Chondrocyte (in vitro differentiated cells): ENCODE measurements around the gene LBH. TPM values are rescaled to one million over a fixed set of nuclear protein-coding genes. Genes with fewer than 3 reads are reported as not detected.
A peak's percentile ranks its signal among the peaks of the same experiment; 100 is the strongest.

Experiments
- DNase-seq: peaks from one replicate; pipeline ENCODE4 v3.0.0; 2021; ENCODE audit warnings: mixed read lengths, low spot score
- H3K27ac Mint-ChIP-seq: one replicate; pipeline ENCODE4 v1.8.0; 2021; ENCODE audit warnings: mild to moderate bottlenecking, moderate library complexity, mixed read lengths; ENCODE audit not compliant: unreplicated experiment
- H3K27me3 Mint-ChIP-seq: 2 replicates; pipeline ENCODE4 v1.8.0; 2021; ENCODE audit warnings: low read depth, mixed read lengths
- H3K36me3 Mint-ChIP-seq: 2 replicates; pipeline ENCODE4 v1.8.0; 2021; ENCODE audit warnings: low read depth, mixed read lengths
- H3K4me1 Mint-ChIP-seq: 2 replicates; pipeline ENCODE4 v1.8.0; 2021; ENCODE audit warnings: low read depth, mild to moderate bottlenecking, mixed read lengths
- H3K4me3 Mint-ChIP-seq: one replicate; pipeline ENCODE4 v1.8.0; 2021; ENCODE audit warnings: mild to moderate bottlenecking, moderate library complexity, mixed read lengths; ENCODE audit not compliant: unreplicated experiment
- H3K9me3 Mint-ChIP-seq: 2 replicates; pipeline ENCODE4 v1.8.0; 2021; ENCODE audit warnings: low read depth, mixed read lengths
- CTCF ChIP-seq: fragments of 200-600 bp; sonication (generic); IDR thresholded peaks from 2 replicates; pipeline ENCODE4 v1.5.0; 2021; ENCODE audit warnings: antibody characterized with exemption, mild to moderate bottlenecking, moderate library complexity
- long read RNA-seq: library from polyadenylated mRNA; stranded (forward); transcript quantifications from one replicate; pipeline ENCODE4 v2.0.0, GENCODE V29; 2021
- total RNA-seq: library from RNA; stranded (reverse); gene quantifications from 3 replicates; pipeline ENCODE4 v1.2.1, GENCODE V29; 2021

Gene LBH
- total RNA-seq: 88.6 to 96.6 TPM (median 88.8 TPM) in 3 replicates
- long read RNA-seq, transcript LBH-201 (3 exons, 3,095 nt): major isoform, 151 of 184 reads
- long read RNA-seq, partial matches to known transcripts: 0 of 184 reads
- long read RNA-seq, other reads (novel, unspliced or antisense): 30 of 184 reads

GRCh38 chr2:30231212-30231995, at the start of gene LBH:
Gene LBH, plus strand, starts transcription at chr2:30231534. Its CDS starts 205 bp downstream, at chr2:30231739.
- TF ChIP-seq CTCF: no peak
- peaks cover 50% of the 10 kb centered on the region for H3K4me1 Mint-ChIP-seq
- H3K4me3 Mint-ChIP-seq: peak within 1 kb of the TSS; percentile 84
- no peak for DNase-seq
- H3K36me3 Mint-ChIP-seq: peaks cover 10% of the 10 kb centered on the region
- H3K27ac Mint-ChIP-seq: peak within 1 kb of the TSS; percentile 80
- H3K9me3 Mint-ChIP-seq: no peaks in the 10 kb centered on the region
- H3K27me3 Mint-ChIP-seq: no peaks in the 10 kb centered on the region

- peaks cover 1% of the 10 kb centered on the region for H3K4me1 Mint-ChIP-seq
- peaks cover 3% of the 10 kb centered on the region for H3K36me3 Mint-ChIP-seq
- no peaks in the 10 kb centered on the region for H3K9me3 Mint-ChIP-seq
- H3K4me3 Mint-ChIP-seq: no peak overlapping the region
- no peak for DNase-seq
- peaks cover 4% of the 10 kb centered on the region for H3K27me3 Mint-ChIP-seq
- no peak overlapping the region for H3K27ac Mint-ChIP-seq
- TF ChIP-seq CTCF: no peak
Observed at GRCh38 chr2:30184035-30184434, 47.3 kb upstream of the LBH start.

- no peak for DNase-seq
- H3K9me3 Mint-ChIP-seq: no peaks in the 10 kb centered on the region
- TF ChIP-seq CTCF: no peak
Observed at GRCh38 chr2:30185178-30185577, 46.2 kb upstream of the LBH start.

GRCh38 chr2:30188292-30188691, 43.0 kb upstream of the LBH start:
- no peak for TF ChIP-seq CTCF
- H3K4me1 Mint-ChIP-seq: peaks cover 5% of the 10 kb centered on the region
- peaks cover 2% of the 10 kb centered on the region for H3K36me3 Mint-ChIP-seq
- no peaks in the 10 kb centered on the region for H3K9me3 Mint-ChIP-seq
- no peaks in the 10 kb centered on the region for H3K27me3 Mint-ChIP-seq
- no peak for DNase-seq
- H3K4me3 Mint-ChIP-seq: no peak overlapping the region
- H3K27ac Mint-ChIP-seq: no peak overlapping the region

More at GRCh38 chr2:30185178-30185577, 46.2 kb upstream of the LBH start:
- Mint-ChIP-seq H3K4me3 (no peak overlapping the region), H3K36me3 (peaks cover 3% of the 10 kb centered on the region), H3K27me3 (peaks cover 4% of the 10 kb centered on the region), H3K27ac (no peak overlapping the region), H3K4me1 (no peaks in the 10 kb centered on the region)

- Mint-ChIP-seq H3K4me1 (peaks cover 5% of the 10 kb centered on the region), H3K9me3 (no peaks in the 10 kb centered on the region), H3K27me3 (no peaks in the 10 kb centered on the region), H3K4me3 (no peak overlapping the region), H3K27ac (no peak overlapping the region), H3K36me3 (peaks cover 1% of the 10 kb centered on the region)
- no peak for DNase-seq
- TF ChIP-seq CTCF: no peak
Observed at GRCh38 chr2:30190637-30191036, 40.7 kb upstream of the LBH start.
